Lung microvascular endothelial cell (primary cell): ENCODE results near the gene TMTC1. TPM values are rescaled to one million over a fixed set of nuclear protein-coding genes. Genes with fewer than 3 reads are reported as not detected.

ENCODE experiments used
- DNase-seq, 2 donors: peaks; one replicate each; pipeline versions ENCODE4 v3.0.0 to v3.0.0-alpha.2; 2010; ENCODE audit warnings: low read depth in 2 of 2
- total RNA-seq: library from RNA; depleted of rRNA; stranded (reverse); fragments of >200 nt; gene quantifications from 2 replicates; pipeline ENCODE4 v1.2.1, GENCODE V29; 2014

The TMTC1 gene
- total RNA-seq, 1 donor from 2014 or later: 6.9 TPM

DNA sequence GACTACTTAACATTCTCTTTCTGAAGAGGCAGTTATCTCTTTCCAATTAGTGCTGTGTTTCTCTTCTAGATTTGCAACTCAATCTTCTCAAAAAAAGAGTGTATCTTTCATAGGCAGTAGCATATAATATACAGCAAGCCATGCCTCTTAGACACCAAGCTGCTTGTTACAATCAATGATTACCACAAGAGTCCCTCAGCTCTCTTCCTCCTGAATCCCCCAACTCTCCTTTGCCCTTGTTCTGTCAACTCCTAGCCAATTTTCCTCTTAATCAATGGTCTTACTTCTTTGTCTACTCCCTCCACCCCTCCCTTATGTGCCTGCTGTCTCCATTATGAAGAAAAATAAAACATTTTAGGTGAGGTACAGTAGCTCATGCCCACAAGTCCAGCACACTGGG, 2.6 kb downstream of the TMTC1 start:
- no peak for DNase-seq

DNA sequence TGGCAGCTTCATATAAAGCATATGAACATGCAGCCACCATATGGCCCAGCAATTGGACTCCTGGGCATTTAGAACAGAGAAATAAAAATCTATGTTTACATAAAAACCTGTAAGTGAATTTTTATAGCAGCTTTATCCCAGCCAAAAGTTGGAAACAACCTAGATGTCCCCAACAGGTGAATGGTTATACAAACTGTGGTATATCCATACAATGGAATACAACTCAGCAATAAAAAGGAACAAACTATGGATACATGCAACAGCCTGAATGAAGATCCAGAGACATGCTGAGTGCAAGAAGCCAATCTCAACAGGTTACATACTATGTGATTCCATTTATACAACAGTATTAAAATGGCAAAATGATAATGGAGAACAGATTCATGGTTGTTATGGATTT, 3.7 kb downstream of the TMTC1 start:
- DNase-seq: no peak

GRCh38 chr12:29778531-29778930, 5.2 kb downstream of the TMTC1 start:
- DNase-seq: no peak

- DNase-seq: no peak
Observed at GRCh38 chr12:29773076-29773475, 10.7 kb downstream of the TMTC1 start.

GRCh38 chr12:29771786-29772185, 12.0 kb downstream of the TMTC1 start:
- no peak for DNase-seq

DNA sequence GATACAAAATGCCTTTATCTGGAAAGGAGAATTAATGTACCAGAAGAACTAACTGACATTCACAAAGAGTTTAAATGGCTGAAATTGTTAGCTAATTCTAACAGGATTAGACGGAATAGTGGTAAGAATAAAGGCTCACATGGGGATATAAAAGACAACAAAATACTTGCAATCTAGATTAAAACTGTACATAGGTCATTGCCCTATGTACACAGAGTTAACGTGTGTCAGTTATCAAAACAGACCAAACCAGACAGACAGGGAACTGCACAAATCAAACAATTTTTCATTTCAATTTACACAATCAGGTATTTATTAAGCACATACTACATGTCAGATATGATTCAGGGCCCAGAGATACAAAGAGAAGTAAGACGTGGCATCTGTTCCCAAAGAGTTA, 12.6 kb downstream of the TMTC1 start:
- no peak for DNase-seq

GRCh38 chr12:29769162-29769858, 14.4 kb downstream of the TMTC1 start:
- peak in 1 of 2 donors; percentile 24 for DNase-seq

GRCh38 chr12:29768372-29768771, 15.4 kb downstream of the TMTC1 start:
- DNase-seq: no peak

GRCh38 chr12:29763301-29763683, 20.4 kb downstream of the TMTC1 start:
- DNase-seq: no peak

GRCh38 chr12:29762637-29763300, 21.0 kb downstream of the TMTC1 start:
- DNase-seq: no peak

DNA sequence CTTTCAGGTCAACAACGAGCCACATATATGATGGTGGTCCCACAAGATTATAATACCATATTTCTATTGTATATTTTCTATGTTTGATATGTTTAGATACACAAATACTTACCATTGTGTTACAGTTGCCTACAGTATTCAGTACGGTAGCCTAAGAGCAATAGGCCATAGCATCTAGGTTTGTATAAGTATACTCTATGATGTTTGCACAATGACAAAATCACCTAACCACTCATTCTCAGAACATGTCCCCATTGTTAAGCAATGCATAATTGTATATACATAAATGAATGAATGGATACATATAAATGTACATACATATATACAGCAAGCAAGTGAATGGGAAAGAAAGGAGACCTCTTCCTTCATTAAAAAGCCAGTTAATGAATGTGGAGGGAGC, 23.8 kb downstream of the TMTC1 start:
- DNase-seq: no peak

DNA sequence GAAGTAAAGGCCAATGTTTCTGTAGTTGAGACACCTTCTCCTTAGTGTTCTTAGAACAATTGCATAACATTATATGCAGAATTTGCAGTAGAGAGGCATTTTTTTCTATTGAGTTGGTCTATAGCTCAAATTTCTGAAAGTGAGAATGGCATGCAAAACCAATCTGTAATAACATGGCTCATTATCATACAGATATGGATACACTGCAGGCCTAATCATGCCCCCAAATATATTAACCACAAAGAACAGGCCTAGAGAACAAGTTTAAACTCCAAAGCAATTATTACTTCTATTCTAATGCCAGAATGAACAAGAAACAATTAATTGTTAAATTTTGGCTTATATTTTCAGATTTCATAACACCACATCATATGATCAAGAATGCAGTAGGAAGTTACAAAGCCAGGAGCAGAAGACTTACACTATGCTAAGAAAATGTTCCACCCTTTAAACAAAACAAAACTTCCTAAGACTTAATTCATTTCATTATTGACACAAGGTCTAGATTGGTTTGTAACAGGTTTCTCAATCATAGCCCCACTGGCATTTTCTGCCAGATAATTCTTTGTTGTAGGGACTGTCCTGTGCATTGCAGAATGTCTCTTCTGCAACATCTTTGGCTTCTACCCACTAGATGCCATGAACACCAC, 26.9 kb downstream of the TMTC1 start:
- DNase-seq: no peak

GRCh38 chr12:29754235-29755189, 29.2 kb downstream of the TMTC1 start:
- DNase-seq: peak in 1 of 2 donors; percentile 12

DNA sequence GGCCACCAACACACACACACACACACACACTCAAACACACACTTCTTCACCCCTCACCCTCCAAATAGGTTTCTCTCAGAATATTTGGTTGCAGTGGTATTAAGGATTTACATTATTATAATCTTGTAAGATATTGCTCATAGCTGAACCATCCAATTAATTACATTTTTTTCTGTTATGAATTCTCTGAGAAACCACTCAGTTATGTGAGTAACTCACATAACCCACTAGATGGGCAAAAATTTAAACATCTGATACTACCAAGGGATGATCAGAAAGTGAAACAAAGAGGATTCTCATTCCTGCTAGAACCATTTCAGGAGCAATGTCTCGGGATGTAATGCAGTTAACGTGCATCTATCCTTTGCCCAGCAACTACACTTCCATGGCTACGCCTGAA, 31.6 kb downstream of the TMTC1 start:
- DNase-seq: no peak

DNA sequence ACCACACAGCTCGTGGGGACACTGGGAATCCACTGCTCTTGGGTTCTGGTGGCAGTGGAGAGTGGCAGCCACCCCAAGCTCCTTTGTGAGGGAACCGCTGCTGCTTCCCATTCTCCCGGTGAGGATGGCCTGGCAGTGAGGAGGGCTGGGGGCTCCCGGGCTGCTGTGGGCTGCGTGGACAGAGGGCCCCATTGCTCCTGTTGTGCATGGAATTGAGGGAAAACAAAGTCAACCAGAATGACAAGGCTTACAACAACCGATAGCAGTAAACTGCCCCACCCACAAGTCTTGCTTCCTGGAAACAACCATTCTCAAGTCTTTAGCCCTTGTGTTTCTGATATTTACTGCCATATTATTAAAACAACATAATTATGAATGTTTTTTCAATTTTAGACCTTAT, 32.1 kb downstream of the TMTC1 start:
- DNase-seq: no peak

- DNase-seq: no peak
Observed at GRCh38 chr12:29750928-29751220, 32.9 kb downstream of the TMTC1 start.

DNA sequence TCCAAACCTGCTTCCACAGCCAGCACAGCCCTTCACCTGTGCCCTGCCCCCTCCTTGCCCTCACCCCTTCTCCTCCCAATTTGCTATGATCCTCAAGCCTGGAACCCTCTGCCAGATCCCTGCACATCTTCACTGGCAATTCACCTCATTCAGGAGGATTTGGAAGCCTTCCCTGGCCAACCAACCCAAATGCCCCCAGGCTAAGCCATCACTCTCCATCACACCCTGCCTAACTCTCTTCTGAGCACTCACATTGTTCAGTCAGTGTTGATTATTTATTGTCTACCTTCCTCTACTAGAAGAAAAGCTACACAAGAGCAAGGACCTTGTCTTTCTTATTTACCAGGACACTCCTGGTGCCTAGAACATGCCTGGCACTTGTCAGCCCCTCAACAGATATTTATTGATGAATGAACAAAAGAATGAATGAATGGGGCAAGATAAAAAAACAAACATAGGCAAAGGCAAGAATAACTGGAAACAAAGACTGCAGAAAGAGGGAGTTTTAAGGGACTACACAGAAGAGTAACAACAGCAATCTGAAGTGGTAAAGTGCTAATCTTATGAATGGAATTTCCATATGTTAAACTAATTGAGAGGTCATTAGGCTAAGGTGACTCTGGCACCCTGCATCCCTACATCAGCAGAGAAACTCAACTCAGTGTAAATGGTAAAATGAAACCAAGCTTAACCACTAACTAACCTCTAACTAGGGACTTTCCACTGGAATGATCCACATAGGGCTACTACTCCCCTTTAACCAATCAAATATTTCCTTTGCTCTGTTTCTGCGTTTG, 33.4 kb downstream of the TMTC1 start:
- DNase-seq: no peak

DNA sequence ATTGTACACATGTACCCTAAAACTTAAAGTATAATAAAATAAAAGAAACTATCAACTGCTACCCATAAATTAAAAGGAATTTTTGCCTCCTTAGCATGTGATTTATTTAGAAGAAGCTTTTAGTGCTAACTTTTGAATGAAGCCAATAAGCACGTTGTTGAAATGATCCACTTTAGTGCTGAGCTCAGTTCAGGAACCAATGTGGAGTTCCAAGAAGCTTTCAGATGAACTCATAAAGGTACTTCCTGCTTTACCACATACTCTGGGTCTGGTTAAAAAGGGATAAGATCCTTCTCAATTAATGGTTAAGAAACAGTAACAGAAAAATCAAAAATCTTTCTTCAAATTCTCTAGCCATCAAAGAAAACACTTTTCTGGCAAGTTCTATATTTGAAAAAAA, 39.4 kb downstream of the TMTC1 start:
- no peak for DNase-seq

DNA sequence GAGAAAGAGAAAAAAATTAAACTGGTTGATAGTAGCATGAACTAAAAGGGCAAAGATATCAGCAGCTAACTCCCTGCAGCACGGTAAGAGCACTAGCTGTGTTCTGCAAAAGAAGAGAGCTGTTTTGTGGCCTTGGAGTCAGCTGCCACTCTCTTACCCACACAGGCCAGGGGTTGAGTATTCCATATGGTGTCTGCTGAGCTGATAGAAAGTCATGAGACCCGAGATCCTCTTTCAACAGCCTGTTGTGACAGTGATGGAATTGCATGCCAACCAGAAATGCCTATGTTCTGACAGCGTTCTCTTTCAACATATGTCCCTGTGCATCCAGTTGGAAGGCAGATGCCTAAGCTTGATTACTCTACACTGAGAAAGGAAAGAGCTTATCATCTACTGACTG, 39.9 kb downstream of the TMTC1 start:
- peak; percentile 37 to 44 for DNase-seq

DNA sequence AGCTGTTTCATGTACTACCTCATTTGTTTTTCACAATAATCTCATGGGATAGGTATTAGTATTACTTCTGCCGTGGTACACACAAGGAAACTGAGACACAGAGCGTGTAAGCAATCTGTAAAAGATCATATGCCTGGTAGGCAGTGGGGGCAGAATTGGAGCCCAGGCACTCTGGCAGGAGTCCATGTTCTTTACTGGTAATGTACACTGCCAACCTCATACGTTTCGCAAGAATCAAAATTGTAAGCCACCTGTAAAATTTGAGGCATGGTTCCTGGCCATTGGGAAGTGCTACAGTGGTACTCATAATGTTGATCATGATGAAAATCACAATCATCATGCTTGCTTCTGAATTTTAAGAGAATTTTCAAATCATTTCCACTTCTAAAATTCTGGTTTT, 40.7 kb downstream of the TMTC1 start:
- DNase-seq: no peak

DNA sequence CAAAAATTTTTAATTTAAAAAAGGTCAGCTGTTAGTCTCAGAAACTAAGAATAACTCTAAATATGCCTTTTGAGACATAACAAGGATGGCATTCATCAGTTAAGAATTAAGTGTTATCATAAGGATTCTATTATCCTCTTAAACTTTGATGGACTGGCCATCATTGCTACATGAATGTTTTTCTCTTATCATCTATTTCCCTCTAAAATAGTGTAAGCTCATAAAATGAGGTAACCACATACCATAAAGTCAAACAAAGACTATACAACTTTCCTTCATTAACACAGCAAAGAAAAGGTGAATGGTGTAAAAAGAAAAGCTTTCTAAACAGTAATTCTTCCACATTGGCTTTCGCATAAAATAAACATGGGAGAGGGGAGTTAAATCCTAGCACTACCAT, 41.1 kb downstream of the TMTC1 start:
- no peak for DNase-seq
